A673 (cell line): Measurements from ENCODE around the gene ADIG. TPM values are rescaled to one million over a fixed set of nuclear protein-coding genes. Genes with fewer than 3 reads are reported as not detected.

ENCODE experiments used
- BruUV-seq: library from RNA; stranded (reverse); fragments of 400-500 nt; replicated peaks from 2 replicates; lab custom pipeline; 2021; lab: Mats Ljungman, UMichigan
- CTCF ChIA-PET: fragments of 300-600 bp; sonication (Branson Sonifier 250); formaldehyde crosslinking; loops from one replicate; lab custom pipeline; 2022; ENCODE audit warnings: antibody characterized with exemption; lab: Charles Lee
- POLR2A ChIA-PET: fragments of 300-600 bp; sonication (Branson Sonifier 250); formaldehyde crosslinking; loops from one replicate; lab custom pipeline; 2022; ENCODE audit warnings: antibody characterized with exemption; ENCODE audit not compliant: low non-redundant PET; lab: Charles Lee
- DNase-seq: peaks from one replicate; pipeline ENCODE4 v3.0.0-alpha.2; 2015; ENCODE audit warnings: low spot score
- H3K27ac ChIP-seq: fragments of 200-600 bp; sonication (generic); 2 replicates; pipeline ENCODE4 v1.5.1; 2016; ENCODE audit warnings: mixed run types, low read depth, mild to moderate bottlenecking, mixed read lengths, antibody characterized with exemption, low read length; ENCODE audit not compliant: poor library complexity, severe bottlenecking
- H3K27me3 ChIP-seq: fragments of 200-600 bp; sonication (generic); replicated peaks from 2 replicates; pipeline ENCODE4 v1.6.1; 2017; ENCODE audit warnings: mixed run types, low read depth, mild to moderate bottlenecking, mixed read lengths, antibody characterized with exemption, low read length; ENCODE audit not compliant: insufficient read depth, poor library complexity
- H3K36me3 ChIP-seq: fragments of 200-600 bp; sonication (generic); 2 replicates; pipeline ENCODE4 v1.6.1; 2016; ENCODE audit warnings: mixed run types, mild to moderate bottlenecking, mixed read lengths, antibody characterized with exemption, low read length; ENCODE audit not compliant: insufficient read depth, poor library complexity, severe bottlenecking
- H3K4me1 ChIP-seq: fragments of 200-600 bp; sonication (generic); 2 replicates; pipeline ENCODE4 v1.6.1; 2017; ENCODE audit warnings: mixed run types, mild to moderate bottlenecking, mixed read lengths, antibody characterized with exemption, low read length; ENCODE audit not compliant: insufficient read depth, poor library complexity, severe bottlenecking
- H3K4me3 ChIP-seq: fragments of 200-600 bp; sonication (generic); 2 replicates; pipeline ENCODE4 v1.5.1; 2016; ENCODE audit warnings: low read depth, mixed run types, mild to moderate bottlenecking, mixed read lengths, low read length; ENCODE audit not compliant: poor library complexity, severe bottlenecking
- H3K9me3 ChIP-seq: fragments of 200-600 bp; sonication (generic); 2 replicates; pipeline ENCODE4 v1.6.1; 2016; ENCODE audit warnings: mixed run types, low read depth, mild to moderate bottlenecking, mixed read lengths, antibody characterized with exemption, low read length; ENCODE audit not compliant: poor library complexity, severe bottlenecking
- CTCF ChIP-seq: fragments of 300-800, 200-600 bp; sonication (generic); conservative IDR thresholded peaks from 2 replicates; pipeline ENCODE4 v1.5.1; 2017; ENCODE audit warnings: low read depth, mild to moderate bottlenecking, antibody characterized with exemption, low read length, moderate library complexity, mixed read lengths
- EZH2 ChIP-seq: fragments of 200-600 bp; sonication (generic); IDR thresholded peaks from 2 replicates; pipeline ENCODE4 v1.6.1; 2017; ENCODE audit warnings: borderline replicate concordance, low read depth, mild to moderate bottlenecking, mixed read lengths, antibody characterized with exemption, low read length; ENCODE audit not compliant: poor library complexity, severe bottlenecking
- intact Hi-C: fragments of 100-400 bp; cut with micrococcal nuclease; formaldehyde crosslinking; loops from one replicate; pipeline ENCODE4 v1.10.0; 2022; ENCODE audit not compliant: unreplicated experiment
- total RNA-seq: library from RNA; stranded (reverse); gene quantifications from 2 replicates; pipeline ENCODE4 v1.2.3, GENCODE V29; 2021

The ADIG gene
- total RNA-seq, 1 experiment from 2014 or later: not detected

DNA sequence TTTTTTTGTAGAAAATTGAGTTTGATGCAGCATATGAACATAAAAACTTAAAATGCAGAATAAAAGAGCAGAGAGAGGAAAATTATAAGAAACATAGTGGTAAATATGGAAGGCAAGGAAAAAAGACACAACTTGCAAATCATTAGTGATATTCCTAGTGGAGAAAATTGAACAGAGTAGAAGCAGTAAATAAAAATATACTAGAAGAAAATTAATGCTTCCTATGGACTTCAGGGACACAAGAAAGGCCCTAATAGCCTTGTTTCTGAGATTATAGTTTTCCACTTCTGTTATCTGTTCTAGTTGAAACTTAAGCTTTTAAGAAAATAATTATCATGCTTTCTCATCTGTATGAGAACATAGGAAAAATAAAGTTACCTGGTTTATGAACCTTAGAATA lies 25.6 kb upstream of the ADIG start:
- CTCF ChIA-PET: no interaction called here
- POLR2A ChIA-PET: no interaction called here

DNA sequence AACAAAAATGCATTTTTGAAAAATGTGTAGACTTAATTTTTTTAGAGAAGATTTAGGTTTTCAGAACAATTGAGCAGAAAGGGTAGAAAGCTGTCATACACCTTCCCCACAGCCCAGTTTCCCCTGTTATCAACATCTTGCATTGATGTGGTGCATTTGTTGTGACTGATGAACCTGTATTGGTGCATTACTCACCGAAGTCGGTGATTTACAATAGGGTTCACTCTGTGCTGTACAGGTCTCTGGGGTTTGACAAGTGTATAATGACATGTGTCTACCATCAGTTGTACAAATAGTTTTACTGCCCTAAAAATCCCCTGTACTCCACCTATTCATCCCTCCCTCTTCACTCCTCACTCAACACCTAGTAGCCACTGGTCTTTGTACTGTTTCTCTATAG lies 23.8 kb upstream of the ADIG start:
- DNase-seq: no peak
- TF ChIP-seq CTCF (no peak), EZH2 (no peak)
- intact Hi-C loops: no loop called here
- no peaks in the 10 kb centered on the region for H3K9me3 ChIP-seq
- POLR2A ChIA-PET: no interaction called here
- H3K4me1 ChIP-seq: no peaks in the 10 kb centered on the region
- no peak overlapping the region for H3K27ac ChIP-seq
- BruUV-seq: no TSS peak
- H3K4me3 ChIP-seq: no peak overlapping the region
- CTCF ChIA-PET: no interaction called here
- H3K27me3 ChIP-seq: no peaks in the 10 kb centered on the region
- H3K36me3 ChIP-seq: peaks cover 55% of the 10 kb centered on the region

More for the DNA sequence above, 25.6 kb upstream of the ADIG start:
- no peaks in the 10 kb centered on the region for H3K27me3 ChIP-seq
- H3K9me3 ChIP-seq: no peaks in the 10 kb centered on the region
- no peak overlapping the region for H3K27ac ChIP-seq
- intact Hi-C loops: no loop called here
- TF ChIP-seq EZH2 (no peak), CTCF (no peak)
- no TSS peak for BruUV-seq
- no peaks in the 10 kb centered on the region for H3K4me1 ChIP-seq
- H3K36me3 ChIP-seq: peaks cover 67% of the 10 kb centered on the region
- DNase-seq: no peak
- no peak overlapping the region for H3K4me3 ChIP-seq

DNA sequence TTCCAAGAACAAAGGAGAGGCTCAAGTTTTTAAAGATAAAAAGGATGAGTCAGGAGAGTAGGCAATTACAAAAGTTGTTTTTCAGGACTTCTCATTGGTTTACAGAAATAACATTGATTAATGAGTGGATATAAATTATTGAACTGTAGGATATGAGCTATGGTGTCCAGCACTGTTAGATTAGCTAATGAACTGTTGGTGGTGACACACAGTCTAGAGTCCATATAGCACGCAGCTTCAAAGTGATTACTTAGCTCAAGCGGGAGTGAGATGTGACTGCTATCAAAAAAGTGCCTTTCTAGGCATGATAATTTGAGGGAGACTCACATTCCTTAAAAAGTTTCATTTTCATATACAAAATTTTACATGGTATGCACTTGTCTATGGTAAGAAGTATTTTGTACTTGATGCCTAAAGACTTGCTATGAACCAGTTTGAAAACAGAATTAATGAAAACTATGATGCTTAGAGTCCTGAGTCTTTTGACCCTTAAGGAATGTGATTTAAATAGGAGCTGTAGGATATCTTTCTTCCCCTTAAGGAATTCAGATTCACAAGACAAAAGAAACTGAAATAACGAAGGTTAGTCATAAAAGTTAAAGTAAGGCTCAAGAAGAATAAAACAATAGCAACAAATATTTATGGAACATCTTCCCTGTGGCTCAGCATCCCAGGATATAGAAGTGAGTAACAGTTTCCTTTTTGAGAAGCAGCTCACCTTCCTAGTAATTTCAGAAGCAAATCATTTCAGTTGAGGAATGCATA lies 22.2 kb upstream of the ADIG start:
- intact Hi-C loops: no loop called here

More for the DNA sequence above, 22.2 kb upstream of the ADIG start:
- Histone ChIP-seq H3K27me3 (no peaks in the 10 kb centered on the region), H3K4me1 (no peaks in the 10 kb centered on the region), H3K4me3 (no peak overlapping the region), H3K36me3 (peaks cover 44% of the 10 kb centered on the region), H3K9me3 (no peaks in the 10 kb centered on the region), H3K27ac (no peak overlapping the region)
- TF ChIP-seq EZH2 (no peak), CTCF (no peak)
- CTCF ChIA-PET: no interaction called here
- no peak for DNase-seq
- POLR2A ChIA-PET: interaction anchor here (0.5 kb wide), 1 partner anchor 133 kb away, joined by 3 read pairs; no protein-coding TSS in a partner anchor
- BruUV-seq: no TSS peak
